Liver (tissue), 3 donors: ENCODE data around the gene SHROOM2.

ENCODE experiments used
- RAD21 ChIP-seq, 2 donors: IDR thresholded peaks; 2 replicates each; pipeline ENCODE4 v1.6.1; 2016; ENCODE audit warnings: antibody characterized with exemption in 2 of 2, mild to moderate bottlenecking in 2 of 2
- TF ChIP-seq, protein P1 (sequence below): fragments of 150-350 bp; IDR thresholded peaks from 2 replicates; pipeline ENCODE4 v1.5.1; 2017; ENCODE audit warnings: improper control_type of control experiment, low read depth, low read length; ENCODE audit not compliant: missing input control
- TF ChIP-seq, protein P2 (sequence below): IDR thresholded peaks from 2 replicates; pipeline ENCODE4 v1.6.1; 2016; ENCODE audit warnings: antibody characterized with exemption, mild to moderate bottlenecking
- donor health status: healthy.
- donor health status: healthy.

DNA sequence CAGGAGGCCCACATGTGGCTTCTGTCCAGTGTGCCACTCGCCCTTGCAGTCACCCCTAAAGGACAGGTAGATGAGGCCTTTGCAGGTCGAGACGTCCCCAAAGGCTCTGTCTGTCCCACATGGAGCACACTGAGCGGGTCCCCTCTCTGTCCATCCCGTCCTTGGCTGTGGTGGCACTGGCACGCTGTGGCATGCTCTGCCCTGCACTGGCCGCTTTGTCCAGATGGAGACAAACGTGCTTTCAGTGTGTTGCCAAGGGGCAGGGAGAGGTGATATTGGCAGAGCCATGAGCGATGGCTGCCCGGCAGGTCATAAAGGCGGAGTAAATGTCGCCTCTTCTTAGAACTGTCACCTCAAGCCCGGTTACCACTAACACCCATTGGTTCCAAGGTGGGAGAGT is 94.0 kb downstream of the SHROOM2 start:
- TF ChIP-seq, protein P1, sequence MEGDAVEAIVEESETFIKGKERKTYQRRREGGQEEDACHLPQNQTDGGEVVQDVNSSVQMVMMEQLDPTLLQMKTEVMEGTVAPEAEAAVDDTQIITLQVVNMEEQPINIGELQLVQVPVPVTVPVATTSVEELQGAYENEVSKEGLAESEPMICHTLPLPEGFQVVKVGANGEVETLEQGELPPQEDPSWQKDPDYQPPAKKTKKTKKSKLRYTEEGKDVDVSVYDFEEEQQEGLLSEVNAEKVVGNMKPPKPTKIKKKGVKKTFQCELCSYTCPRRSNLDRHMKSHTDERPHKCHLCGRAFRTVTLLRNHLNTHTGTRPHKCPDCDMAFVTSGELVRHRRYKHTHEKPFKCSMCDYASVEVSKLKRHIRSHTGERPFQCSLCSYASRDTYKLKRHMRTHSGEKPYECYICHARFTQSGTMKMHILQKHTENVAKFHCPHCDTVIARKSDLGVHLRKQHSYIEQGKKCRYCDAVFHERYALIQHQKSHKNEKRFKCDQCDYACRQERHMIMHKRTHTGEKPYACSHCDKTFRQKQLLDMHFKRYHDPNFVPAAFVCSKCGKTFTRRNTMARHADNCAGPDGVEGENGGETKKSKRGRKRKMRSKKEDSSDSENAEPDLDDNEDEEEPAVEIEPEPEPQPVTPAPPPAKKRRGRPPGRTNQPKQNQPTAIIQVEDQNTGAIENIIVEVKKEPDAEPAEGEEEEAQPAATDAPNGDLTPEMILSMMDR, result no peak
- TF ChIP-seq RAD21 (IDR thresholded peaks at IDR 0.05), result no peak
- TF ChIP-seq, protein P2, sequence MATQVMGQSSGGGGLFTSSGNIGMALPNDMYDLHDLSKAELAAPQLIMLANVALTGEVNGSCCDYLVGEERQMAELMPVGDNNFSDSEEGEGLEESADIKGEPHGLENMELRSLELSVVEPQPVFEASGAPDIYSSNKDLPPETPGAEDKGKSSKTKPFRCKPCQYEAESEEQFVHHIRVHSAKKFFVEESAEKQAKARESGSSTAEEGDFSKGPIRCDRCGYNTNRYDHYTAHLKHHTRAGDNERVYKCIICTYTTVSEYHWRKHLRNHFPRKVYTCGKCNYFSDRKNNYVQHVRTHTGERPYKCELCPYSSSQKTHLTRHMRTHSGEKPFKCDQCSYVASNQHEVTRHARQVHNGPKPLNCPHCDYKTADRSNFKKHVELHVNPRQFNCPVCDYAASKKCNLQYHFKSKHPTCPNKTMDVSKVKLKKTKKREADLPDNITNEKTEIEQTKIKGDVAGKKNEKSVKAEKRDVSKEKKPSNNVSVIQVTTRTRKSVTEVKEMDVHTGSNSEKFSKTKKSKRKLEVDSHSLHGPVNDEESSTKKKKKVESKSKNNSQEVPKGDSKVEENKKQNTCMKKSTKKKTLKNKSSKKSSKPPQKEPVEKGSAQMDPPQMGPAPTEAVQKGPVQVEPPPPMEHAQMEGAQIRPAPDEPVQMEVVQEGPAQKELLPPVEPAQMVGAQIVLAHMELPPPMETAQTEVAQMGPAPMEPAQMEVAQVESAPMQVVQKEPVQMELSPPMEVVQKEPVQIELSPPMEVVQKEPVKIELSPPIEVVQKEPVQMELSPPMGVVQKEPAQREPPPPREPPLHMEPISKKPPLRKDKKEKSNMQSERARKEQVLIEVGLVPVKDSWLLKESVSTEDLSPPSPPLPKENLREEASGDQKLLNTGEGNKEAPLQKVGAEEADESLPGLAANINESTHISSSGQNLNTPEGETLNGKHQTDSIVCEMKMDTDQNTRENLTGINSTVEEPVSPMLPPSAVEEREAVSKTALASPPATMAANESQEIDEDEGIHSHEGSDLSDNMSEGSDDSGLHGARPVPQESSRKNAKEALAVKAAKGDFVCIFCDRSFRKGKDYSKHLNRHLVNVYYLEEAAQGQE, result no peak
